Neural cell (in vitro differentiated cells): ENCODE measurements around the gene TMEM117. TPM values are rescaled to one million over a fixed set of nuclear protein-coding genes. Genes with fewer than 3 reads are reported as not detected.

Experiments used
- H2AFZ ChIP-seq: fragments of 200-600, 300-800 bp; sonication (generic), shearing (Covaris generic); 2 replicates; pipeline ENCODE4 v1.6.0; 2014; ENCODE audit warnings: low read depth, mild to moderate bottlenecking, antibody characterized with exemption, low read length, moderate library complexity
- H3F3A ChIP-seq: fragments of 200-600 bp; shearing (Covaris generic); 2 replicates; pipeline ENCODE4 v1.6.1; 2016; ENCODE audit warnings: mild to moderate bottlenecking, moderate library complexity, mixed read lengths, antibody characterized with exemption, low read length; ENCODE audit not compliant: insufficient read depth, poor library complexity, severe bottlenecking
- H3K27ac ChIP-seq: fragments of 200-600, 300-800 bp; sonication (generic), shearing (Covaris generic); 2 replicates; pipeline ENCODE4 v1.5.1; 2014; ENCODE audit warnings: mild to moderate bottlenecking, low read length, moderate library complexity
- H3K27me3 ChIP-seq: fragments of 300-800, 200-600 bp; sonication (generic), shearing (Covaris generic); 2 replicates; pipeline ENCODE4 v1.6.0; 2014; ENCODE audit warnings: mild to moderate bottlenecking, low read depth, low read length, moderate library complexity; ENCODE audit not compliant: insufficient read depth
- H3K36me3 ChIP-seq: fragments of 300-800, 200-600 bp; sonication (generic), shearing (Covaris generic); 2 replicates; pipeline ENCODE4 v1.5.1; 2014; ENCODE audit warnings: mild to moderate bottlenecking, antibody characterized with exemption, low read length, moderate library complexity; ENCODE audit not compliant: insufficient read depth
- H3K4me2 ChIP-seq: fragments of 300-800, 200-600 bp; sonication (generic), shearing (Covaris generic); 2 replicates; pipeline ENCODE4 v1.6.0; 2014; ENCODE audit warnings: mild to moderate bottlenecking, low read length
- H3K4me3 ChIP-seq: fragments of 300-800, 200-600 bp; sonication (generic), shearing (Covaris generic); 2 replicates; pipeline ENCODE4 v1.5.1; 2014; ENCODE audit warnings: mild to moderate bottlenecking, low read length, moderate library complexity
- H3K79me2 ChIP-seq: fragments of 200-600 bp; shearing (Covaris generic); replicated peaks from 2 replicates; pipeline ENCODE4 v1.6.0; 2014; ENCODE audit warnings: mild to moderate bottlenecking, low read length, moderate library complexity; ENCODE audit not compliant: insufficient read depth
- H3K9ac ChIP-seq: fragments of 300-800, 200-600 bp; sonication (generic), shearing (Covaris generic); 2 replicates; pipeline ENCODE4 v1.6.1; 2016; ENCODE audit warnings: mild to moderate bottlenecking, low read length, mixed read lengths
- H3K9me2 ChIP-seq: fragments of 200-600 bp; shearing (Covaris generic); 2 replicates; pipeline ENCODE4 v1.6.1; 2016; ENCODE audit warnings: mild to moderate bottlenecking, low read length, mixed read lengths; ENCODE audit not compliant: insufficient read depth
- H3K9me3 ChIP-seq: fragments of 200-600, 300-800 bp; sonication (generic), shearing (Covaris generic); 2 replicates; pipeline ENCODE4 v1.6.1; 2016; ENCODE audit warnings: mild to moderate bottlenecking, mixed run types, low read length, moderate library complexity, mixed read lengths
- H4K20me1 ChIP-seq: fragments of 200-600 bp; shearing (Covaris generic); 2 replicates; pipeline ENCODE4 v1.6.1; 2016; ENCODE audit warnings: mild to moderate bottlenecking, mixed run types; ENCODE audit not compliant: insufficient read depth
- EP300 ChIP-seq: fragments of 450-650 bp; conservative IDR thresholded peaks from 2 replicates; pipeline ENCODE4 v1.6.1; 2014; ENCODE audit warnings: antibody characterized with exemption, mild to moderate bottlenecking, moderate library complexity; ENCODE audit not compliant: poor library complexity, severe bottlenecking
- EZH2 ChIP-seq: fragments of 200-600, 300-800 bp; shearing (Covaris generic), sonication (generic); IDR thresholded peaks from 2 replicates; pipeline ENCODE4 v1.6.1; 2014; ENCODE audit warnings: antibody characterized with exemption, low read length, borderline replicate concordance, mild to moderate bottlenecking; ENCODE audit not compliant: insufficient read depth, poor library complexity, severe bottlenecking
- MXI1 ChIP-seq: fragments of 450-650 bp; conservative IDR thresholded peaks from 2 replicates; pipeline ENCODE4 v1.6.1; 2014; ENCODE audit warnings: antibody characterized with exemption, mild to moderate bottlenecking; ENCODE audit not compliant: poor library complexity, severe bottlenecking
- POLR2AphosphoS5 ChIP-seq: IDR thresholded peaks from 2 replicates; pipeline ENCODE4 v1.6.1; 2012
- RAD21 ChIP-seq: fragments of 450-650 bp; conservative IDR thresholded peaks from 2 replicates; pipeline ENCODE4 v1.6.1; 2014; ENCODE audit warnings: antibody characterized with exemption, mild to moderate bottlenecking, moderate library complexity
- SMC3 ChIP-seq: fragments of 450-650 bp; conservative IDR thresholded peaks from 2 replicates; pipeline ENCODE4 v1.6.1; 2014; ENCODE audit warnings: antibody characterized with exemption, mild to moderate bottlenecking, moderate library complexity; ENCODE audit not compliant: poor library complexity
- TAF1 ChIP-seq: IDR thresholded peaks from 2 replicates; pipeline ENCODE4 v1.6.1; 2012; ENCODE audit warnings: low read depth
- polyA plus RNA-seq: library from polyadenylated mRNA; depleted of rRNA; stranded (reverse); fragments of >200 nt; gene quantifications from 2 replicates; pipeline ENCODE4 v1.2.3, GENCODE V29; 2014
- TF ChIP-seq, protein P1 (sequence below): fragments of 450-650 bp; IDR thresholded peaks from 2 replicates; pipeline ENCODE4 v1.5.1; 2014; ENCODE audit warnings: antibody characterized with exemption, mild to moderate bottlenecking, moderate library complexity; ENCODE audit not compliant: poor library complexity, severe bottlenecking
- TF ChIP-seq, protein P2 (sequence below): IDR thresholded peaks from 2 replicates; pipeline ENCODE4 v1.6.1; 2012; ENCODE audit warnings: borderline replicate concordance

The TMEM117 gene
- polyA plus RNA-seq, 1 donor from 2014 or later: 5.3 TPM

DNA sequence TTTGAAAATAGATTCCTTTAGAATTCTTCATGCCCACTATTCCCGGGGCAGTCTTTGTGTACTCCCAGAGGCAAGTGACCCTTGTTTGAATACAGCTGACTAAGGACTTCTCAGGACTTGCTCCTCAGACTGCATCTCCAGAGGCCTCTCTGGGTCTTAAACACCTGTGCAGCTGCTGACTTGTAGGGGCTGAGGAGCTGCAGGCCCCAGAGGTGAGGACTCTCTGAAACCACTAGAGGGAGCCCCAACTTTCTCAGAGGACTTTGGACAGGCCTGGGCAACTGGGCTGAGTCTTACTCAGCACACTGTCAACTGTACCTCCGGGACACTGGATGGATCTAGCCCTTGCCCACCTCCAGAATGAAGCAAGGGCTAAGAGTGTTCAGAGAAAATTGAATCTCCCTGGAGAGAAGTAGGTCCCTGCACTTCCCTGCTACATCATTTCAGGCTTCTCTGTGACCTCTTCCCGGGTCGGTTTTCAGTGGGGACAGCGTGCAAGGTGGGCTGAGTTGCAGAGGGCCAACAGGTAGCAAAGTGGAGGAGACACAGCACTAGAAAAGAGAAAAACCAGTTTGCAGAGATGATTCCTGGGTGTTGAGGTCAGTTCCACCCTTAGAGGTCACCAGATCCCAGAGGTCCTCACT is 164.6 kb downstream of the TMEM117 start:
- H3K36me3 ChIP-seq: no peaks in the 10 kb centered on the region
- no peak for TF ChIP-seq MXI1
- no peak for TF ChIP-seq SMC3
- TF ChIP-seq, protein P1, sequence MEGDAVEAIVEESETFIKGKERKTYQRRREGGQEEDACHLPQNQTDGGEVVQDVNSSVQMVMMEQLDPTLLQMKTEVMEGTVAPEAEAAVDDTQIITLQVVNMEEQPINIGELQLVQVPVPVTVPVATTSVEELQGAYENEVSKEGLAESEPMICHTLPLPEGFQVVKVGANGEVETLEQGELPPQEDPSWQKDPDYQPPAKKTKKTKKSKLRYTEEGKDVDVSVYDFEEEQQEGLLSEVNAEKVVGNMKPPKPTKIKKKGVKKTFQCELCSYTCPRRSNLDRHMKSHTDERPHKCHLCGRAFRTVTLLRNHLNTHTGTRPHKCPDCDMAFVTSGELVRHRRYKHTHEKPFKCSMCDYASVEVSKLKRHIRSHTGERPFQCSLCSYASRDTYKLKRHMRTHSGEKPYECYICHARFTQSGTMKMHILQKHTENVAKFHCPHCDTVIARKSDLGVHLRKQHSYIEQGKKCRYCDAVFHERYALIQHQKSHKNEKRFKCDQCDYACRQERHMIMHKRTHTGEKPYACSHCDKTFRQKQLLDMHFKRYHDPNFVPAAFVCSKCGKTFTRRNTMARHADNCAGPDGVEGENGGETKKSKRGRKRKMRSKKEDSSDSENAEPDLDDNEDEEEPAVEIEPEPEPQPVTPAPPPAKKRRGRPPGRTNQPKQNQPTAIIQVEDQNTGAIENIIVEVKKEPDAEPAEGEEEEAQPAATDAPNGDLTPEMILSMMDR: no peak
- no peak for TF ChIP-seq RAD21
- TF ChIP-seq TAF1: no peak
- no peak for TF ChIP-seq EP300
- no peak for TF ChIP-seq EZH2
- TF ChIP-seq, protein P2, sequence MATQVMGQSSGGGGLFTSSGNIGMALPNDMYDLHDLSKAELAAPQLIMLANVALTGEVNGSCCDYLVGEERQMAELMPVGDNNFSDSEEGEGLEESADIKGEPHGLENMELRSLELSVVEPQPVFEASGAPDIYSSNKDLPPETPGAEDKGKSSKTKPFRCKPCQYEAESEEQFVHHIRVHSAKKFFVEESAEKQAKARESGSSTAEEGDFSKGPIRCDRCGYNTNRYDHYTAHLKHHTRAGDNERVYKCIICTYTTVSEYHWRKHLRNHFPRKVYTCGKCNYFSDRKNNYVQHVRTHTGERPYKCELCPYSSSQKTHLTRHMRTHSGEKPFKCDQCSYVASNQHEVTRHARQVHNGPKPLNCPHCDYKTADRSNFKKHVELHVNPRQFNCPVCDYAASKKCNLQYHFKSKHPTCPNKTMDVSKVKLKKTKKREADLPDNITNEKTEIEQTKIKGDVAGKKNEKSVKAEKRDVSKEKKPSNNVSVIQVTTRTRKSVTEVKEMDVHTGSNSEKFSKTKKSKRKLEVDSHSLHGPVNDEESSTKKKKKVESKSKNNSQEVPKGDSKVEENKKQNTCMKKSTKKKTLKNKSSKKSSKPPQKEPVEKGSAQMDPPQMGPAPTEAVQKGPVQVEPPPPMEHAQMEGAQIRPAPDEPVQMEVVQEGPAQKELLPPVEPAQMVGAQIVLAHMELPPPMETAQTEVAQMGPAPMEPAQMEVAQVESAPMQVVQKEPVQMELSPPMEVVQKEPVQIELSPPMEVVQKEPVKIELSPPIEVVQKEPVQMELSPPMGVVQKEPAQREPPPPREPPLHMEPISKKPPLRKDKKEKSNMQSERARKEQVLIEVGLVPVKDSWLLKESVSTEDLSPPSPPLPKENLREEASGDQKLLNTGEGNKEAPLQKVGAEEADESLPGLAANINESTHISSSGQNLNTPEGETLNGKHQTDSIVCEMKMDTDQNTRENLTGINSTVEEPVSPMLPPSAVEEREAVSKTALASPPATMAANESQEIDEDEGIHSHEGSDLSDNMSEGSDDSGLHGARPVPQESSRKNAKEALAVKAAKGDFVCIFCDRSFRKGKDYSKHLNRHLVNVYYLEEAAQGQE: no peak
- no peak for TF ChIP-seq POLR2AphosphoS5
- no peak overlapping the region for H3K27ac ChIP-seq
- no peaks in the 10 kb centered on the region for H3K27me3 ChIP-seq
- H2AFZ ChIP-seq: no peak overlapping the region
- no peak overlapping the region for H3K4me2 ChIP-seq
- no peaks in the 10 kb centered on the region for H4K20me1 ChIP-seq
- H3K79me2 ChIP-seq: no peaks in the 10 kb centered on the region
- no peaks in the 10 kb centered on the region for H3K9me3 ChIP-seq
- no peaks in the 10 kb centered on the region for H3F3A ChIP-seq
- no peak overlapping the region for H3K4me3 ChIP-seq
- H3K9me2 ChIP-seq: no peaks in the 10 kb centered on the region
- H3K9ac ChIP-seq: no peak overlapping the region

DNA sequence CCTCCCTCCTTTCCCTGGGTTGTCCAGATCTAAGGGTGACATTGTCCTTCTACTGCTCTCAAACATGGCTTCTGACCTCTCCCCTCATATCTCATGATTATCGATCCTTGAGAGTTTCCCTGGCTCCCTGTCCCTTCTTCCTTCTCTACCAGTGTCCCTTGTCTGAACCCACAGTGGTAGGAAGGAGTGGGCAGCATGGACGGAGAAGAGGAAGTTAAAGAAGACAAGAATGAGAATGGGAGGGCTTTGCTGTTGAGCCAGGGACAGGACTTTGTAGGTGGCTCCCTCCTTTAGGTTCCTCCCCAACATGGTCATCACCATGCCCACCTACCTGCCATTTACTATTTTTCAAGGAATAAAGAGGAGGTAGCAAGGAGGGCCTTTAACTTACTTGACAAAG is 166.7 kb downstream of the TMEM117 start:
- no peak overlapping the region for H3K4me2 ChIP-seq
- H3K9me3 ChIP-seq: no peaks in the 10 kb centered on the region
- no peaks in the 10 kb centered on the region for H3K9me2 ChIP-seq
- H3K4me3 ChIP-seq: no peak overlapping the region
- no peaks in the 10 kb centered on the region for H4K20me1 ChIP-seq
- no peaks in the 10 kb centered on the region for H3K36me3 ChIP-seq
- no peak overlapping the region for H2AFZ ChIP-seq
- H3K27me3 ChIP-seq: no peaks in the 10 kb centered on the region
- no peak overlapping the region for H3K9ac ChIP-seq
- no peaks in the 10 kb centered on the region for H3K79me2 ChIP-seq
- no peak overlapping the region for H3K27ac ChIP-seq
- H3F3A ChIP-seq: no peaks in the 10 kb centered on the region
- TF ChIP-seq, protein P1: no peak
- TF ChIP-seq EP300 (no peak), MXI1 (no peak), SMC3 (no peak), RAD21 (no peak), EZH2 (no peak), TAF1 (no peak), POLR2AphosphoS5 (no peak)
- TF ChIP-seq, protein P2: no peak
